Stomach (tissue), 9 donors: ENCODE results near the gene CPAMD8. TPM values are rescaled to one million over a fixed set of nuclear protein-coding genes. Genes with fewer than 3 reads are reported as not detected.

Experiments
- DNase-seq, 2 donors: peaks; one replicate each; pipeline versions ENCODE4 v3.0.0 to v3.0.0-alpha.2; 2013 to 2019
- H3K27ac ChIP-seq, 5 donors: fragments of 200-600 bp in 4 of 5; sonication (generic) in 4 of 5; one replicate each; pipeline ENCODE4 v1.5.1; 2013 to 2019; ENCODE audit warnings: mild to moderate bottlenecking in 1 of 5, moderate library complexity in 1 of 5
- H3K27me3 ChIP-seq, 3 donors: fragments of 200-600 bp; sonication (generic); one replicate each; pipeline ENCODE4 v1.5.1; 2017 to 2019; ENCODE audit warnings: mixed run types in 1 of 3
- H3K36me3 ChIP-seq, 4 donors: fragments of 200-600 bp; sonication (generic); 1 replicate in 3 of 4; 2 replicates in 1 of 4; pipeline ENCODE4 v1.5.1; 2016 to 2019
- H3K4me1 ChIP-seq, 4 donors: fragments of 200-600 bp; sonication (generic); one replicate each; pipeline ENCODE4 v1.5.1; 2016 to 2019
- H3K4me3 ChIP-seq, 4 donors: fragments of 200-600 bp; sonication (generic) in 3 of 4; one replicate each; pipeline ENCODE4 v1.5.1; 2016 to 2019; ENCODE audit warnings: mild to moderate bottlenecking in 1 of 4
- H3K9me3 ChIP-seq, 4 donors: fragments of 200-600 bp; sonication (generic); one replicate each; pipeline ENCODE4 v1.5.1; 2016 to 2019
- CTCF ChIP-seq, 7 experiments: fragments of 450-650 bp in 4 of 7; fragments of 200-600 bp in 3 of 7; sonication (generic) in 3 of 7; IDR thresholded peaks; one replicate each; pipeline ENCODE4 v1.5.1; 2016 to 2019; ENCODE audit warnings: antibody characterized with exemption in 7 of 7, control low read depth in 2 of 7, mild to moderate bottlenecking in 1 of 7
- EP300 ChIP-seq: sonication (generic); formaldehyde crosslinking; IDR thresholded peaks from one replicate; pipeline ENCODE4 v1.6.1; 2017; ENCODE audit warnings: antibody characterized with exemption
- POLR2A ChIP-seq, 4 donors: fragments of 450-650 bp; IDR thresholded peaks; one replicate each; pipeline ENCODE4 v1.6.1; 2016; ENCODE audit warnings: antibody characterized with exemption in 4 of 4, control low read depth in 2 of 4, mild to moderate bottlenecking in 1 of 4, moderate library complexity in 1 of 4
- POLR2AphosphoS5 ChIP-seq, 3 donors: sonication (generic); formaldehyde crosslinking; IDR thresholded peaks; one replicate each; pipeline ENCODE4 v1.6.1; 2016; ENCODE audit warnings: antibody characterized with exemption in 3 of 3
- WGBS, 5 donors: extraction: QIAGEN DNeasy Blood & Tissue Kit in 3 of 5; methylation state at CpG; one replicate each; pipeline versions ENCODE4 v1.1.5 to v1.1.7; 2013 to 2018; 5-methylcytosine and 5-hydroxymethylcytosine counted together
- intact Hi-C: fragments of 100-400 bp; cut with DNase I; formaldehyde crosslinking; loops from one replicate; pipeline ENCODE4 v1.15.1; 2023; ENCODE audit warnings: low total_unique reads
- polyA plus RNA-seq, 3 donors: library from polyadenylated mRNA; stranded (reverse); fragments of 200-250 nt; gene quantifications; one replicate each; pipeline ENCODE4 v1.2.3, GENCODE V29; 2013
- total RNA-seq, 5 donors: library from RNA; depleted of rRNA; stranded (reverse); fragments of >200 nt; gene quantifications; one replicate each; pipeline versions ENCODE4 v1.1.0 to v1.2.3, GENCODE V29; 2014 to 2016
- donor health status: healthy with polysubstance abuse.
- donor health status: Bipolar disorder and iron deficiency.
- donor health status: healthy.

The CPAMD8 gene
- total and polyA plus RNA-seq, 8 donors = 0.43 to 221 (median 8.6) TPM

- Histone ChIP-seq H3K4me1 (peaks cover 3 to 29% (median 23%) of the 10 kb centered on the region in 4 donors), H3K27me3 (peaks cover 0 to 21% (median 5%) of the 10 kb centered on the region in 3 donors), H3K27ac (no peak overlapping the region), H3K9me3 (peaks cover 0 to 4% (median under 1%) of the 10 kb centered on the region in 4 donors), H3K36me3 (no peaks in the 10 kb centered on the region), H3K4me3 (no peak overlapping the region)
- peak in 4 of 7 experiments; percentile 15 to 49 (median 32) for TF ChIP-seq CTCF (IDR thresholded peaks at IDR 0.05)
- no peak for TF ChIP-seq EP300
- no peak for TF ChIP-seq POLR2A (IDR thresholded peaks at IDR 0.05)
- TF ChIP-seq POLR2AphosphoS5 (IDR thresholded peaks at IDR 0.05) = no peak
- intact Hi-C loops = loop anchor here (10.0 kb wide), 1 partner anchor 125 kb away; no protein-coding TSS in a partner anchor
- DNase-seq = peak; percentile 45 to 46
- 23 to 39% (median 35%) methylated on average over 7 of the region's 7 CpGs for WGBS, 5 donors
Observed at GRCh38 chr19:16899566-16900075, 127.0 kb downstream of the CPAMD8 start.

- peak overlapping the region in 1 of 5 donors; percentile 91 for H3K27ac ChIP-seq
Observed at GRCh38 chr19:16898361-16899015, 128.1 kb downstream of the CPAMD8 start.

GRCh38 chr19:16897856-16898161 lies 128.8 kb downstream of the CPAMD8 start:
- peaks cover 3 to 34% (median 23%) of the 10 kb centered on the region in 4 donors for H3K4me1 ChIP-seq
- no peaks in the 10 kb centered on the region for H3K9me3 ChIP-seq
- WGBS, 5 donors = 11 to 22% (median 16%) methylated on average over 11 to 30 of the region's 30 CpGs
- no peak for DNase-seq
- peak overlapping the region; percentile 61 to 65 (median 63) for H3K4me3 ChIP-seq
- intact Hi-C loops = no loop called here
- H3K36me3 ChIP-seq = no peaks in the 10 kb centered on the region
- peak overlapping the region; percentile 38 to 91 (median 80) for H3K27ac ChIP-seq
- H3K27me3 ChIP-seq = peaks cover 0 to 14% (median 5%) of the 10 kb centered on the region in 3 donors
- no peak for TF ChIP-seq POLR2AphosphoS5 (IDR thresholded peaks at IDR 0.05)
- TF ChIP-seq POLR2A (IDR thresholded peaks at IDR 0.05) = no peak
- TF ChIP-seq EP300 = no peak

More at GRCh38 chr19:16898361-16899015, 128.1 kb downstream of the CPAMD8 start:
- 89 to 94% (median 91%) methylated on average over 12 of the region's 12 CpGs for WGBS, 5 donors
- no peak for DNase-seq
- Histone ChIP-seq H3K4me3 (peak overlapping the region in 1 of 4 donors; percentile 62), H3K36me3 (no peaks in the 10 kb centered on the region), H3K4me1 (peaks cover 3 to 34% (median 23%) of the 10 kb centered on the region in 4 donors), H3K9me3 (no peaks in the 10 kb centered on the region), H3K27me3 (peaks cover 0 to 14% (median 5%) of the 10 kb centered on the region in 3 donors)
- intact Hi-C loops = no loop called here
- TF ChIP-seq EP300 = no peak
- no peak for TF ChIP-seq POLR2A (IDR thresholded peaks at IDR 0.05)
- TF ChIP-seq CTCF (IDR thresholded peaks at IDR 0.05) = no peak
- TF ChIP-seq POLR2AphosphoS5 (IDR thresholded peaks at IDR 0.05) = no peak

GRCh38 chr19:16897029-16897855 lies 129.4 kb downstream of the CPAMD8 start:
- peak overlapping the region; percentile 70 to 91 (median 80) for H3K27ac ChIP-seq
- H3K9me3 ChIP-seq = no peaks in the 10 kb centered on the region
- peak; percentile 96 to 97 for DNase-seq
- peaks cover 0 to 14% (median 5%) of the 10 kb centered on the region in 3 donors for H3K27me3 ChIP-seq
- peaks cover 3 to 34% (median 23%) of the 10 kb centered on the region in 4 donors for H3K4me1 ChIP-seq
- no peaks in the 10 kb centered on the region for H3K36me3 ChIP-seq
- TF ChIP-seq EP300 (no peak), POLR2A (IDR thresholded peaks at IDR 0.05) (no peak), POLR2AphosphoS5 (IDR thresholded peaks at IDR 0.05) (peak in 2 of 3 donors; percentile 27 to 59), CTCF (IDR thresholded peaks at IDR 0.05) (no peak)
- WGBS, 5 donors = 2 to 5% (median 3%) methylated on average over 17 to 68 of the region's 68 CpGs
- peak overlapping the region; percentile 61 to 65 (median 63) for H3K4me3 ChIP-seq
- intact Hi-C loops = no loop called here
